Suppressor macrophage (primary cell): ENCODE results near the gene GPR63.

Experiments used
- DNase-seq, 4 experiments: peaks; one replicate each; pipeline ENCODE4 v3.0.0-alpha.2; 2020 to 2022

Gene GPR63

GRCh38 chr6:96816301-96816817, 20.9 kb downstream of the GPR63 start:
- DNase-seq = no peak

- no peak for DNase-seq
These were observed 22.7 kb downstream of the GPR63 start for GRCh38 chr6:96814625-96815024.

GRCh38 chr6:96812077-96812703, 25.1 kb downstream of the GPR63 start:
- no peak for DNase-seq

GRCh38 chr6:96811670-96812069, 25.6 kb downstream of the GPR63 start:
- no peak for DNase-seq

- DNase-seq = no peak
These were observed 26.1 kb downstream of the GPR63 start for GRCh38 chr6:96811136-96811535.

GRCh38 chr6:96809119-96809518, 28.2 kb downstream of the GPR63 start:
- DNase-seq = no peak

- DNase-seq = no peak
These were observed 34.2 kb downstream of the GPR63 start for GRCh38 chr6:96803106-96803481.

- no peak for DNase-seq
These were observed 41.8 kb downstream of the GPR63 start for GRCh38 chr6:96795481-96795880.

GRCh38 chr6:96794980-96795379, 42.3 kb downstream of the GPR63 start:
- no peak for DNase-seq

GRCh38 chr6:96792561-96793190, 44.6 kb downstream of the GPR63 start:
- no peak for DNase-seq

- no peak for DNase-seq
These were observed 47.4 kb downstream of the GPR63 start for GRCh38 chr6:96789871-96790270.

- no peak for DNase-seq
These were observed 49.3 kb downstream of the GPR63 start for GRCh38 chr6:96787846-96788580.

- peak; percentile 5 to 52 (median 41) for DNase-seq
These were observed 50.9 kb downstream of the GPR63 start for GRCh38 chr6:96786336-96786735.

- no peak for DNase-seq
These were observed 52.6 kb downstream of the GPR63 start for GRCh38 chr6:96784650-96785049.

GRCh38 chr6:96783307-96783706, 54.0 kb downstream of the GPR63 start:
- DNase-seq = no peak

- DNase-seq = no peak
These were observed 55.7 kb downstream of the GPR63 start for GRCh38 chr6:96781557-96781956.

- no peak for DNase-seq
These were observed 60.2 kb downstream of the GPR63 start for GRCh38 chr6:96777113-96777512.

GRCh38 chr6:96775727-96776400, 61.4 kb downstream of the GPR63 start:
- DNase-seq = no peak

- DNase-seq = no peak
These were observed 70.5 kb downstream of the GPR63 start for GRCh38 chr6:96766769-96767168.

GRCh38 chr6:96762599-96762998, 74.7 kb downstream of the GPR63 start:
- no peak for DNase-seq

- DNase-seq = no peak
These were observed 75.5 kb downstream of the GPR63 start for GRCh38 chr6:96761794-96762193.

GRCh38 chr6:96760153-96760687, 77.1 kb downstream of the GPR63 start:
- DNase-seq = no peak

GRCh38 chr6:96755096-96755495, 82.2 kb downstream of the GPR63 start:
- no peak for DNase-seq
